ENCODE results near the gene AGFG2.

Gene AGFG2

GRCh38 chr7:100572281-100572948 is 33.4 kb downstream of the AGFG2 start:
- Histone ChIP-seq H3K4me3 (ENCODE audit: severe bottlenecking) (no peak overlapping the region), H3K4me1 (ENCODE audit: insufficient read depth, poor library complexity, severe bottlenecking) (peaks cover 4% of the 10 kb centered on the region), H3K36me3 (ENCODE audit: low read depth) (peaks cover 33% of the 10 kb centered on the region), H3K27me3 (ENCODE audit: insufficient read depth, poor library complexity, severe bottlenecking) (peaks cover 4% of the 10 kb centered on the region), H3K27ac (ENCODE audit: poor library complexity, severe bottlenecking) (no peak overlapping the region), H3K9me3 (ENCODE audit: severe bottlenecking) (no peaks in the 10 kb centered on the region)
- TF ChIP-seq, protein P1, sequence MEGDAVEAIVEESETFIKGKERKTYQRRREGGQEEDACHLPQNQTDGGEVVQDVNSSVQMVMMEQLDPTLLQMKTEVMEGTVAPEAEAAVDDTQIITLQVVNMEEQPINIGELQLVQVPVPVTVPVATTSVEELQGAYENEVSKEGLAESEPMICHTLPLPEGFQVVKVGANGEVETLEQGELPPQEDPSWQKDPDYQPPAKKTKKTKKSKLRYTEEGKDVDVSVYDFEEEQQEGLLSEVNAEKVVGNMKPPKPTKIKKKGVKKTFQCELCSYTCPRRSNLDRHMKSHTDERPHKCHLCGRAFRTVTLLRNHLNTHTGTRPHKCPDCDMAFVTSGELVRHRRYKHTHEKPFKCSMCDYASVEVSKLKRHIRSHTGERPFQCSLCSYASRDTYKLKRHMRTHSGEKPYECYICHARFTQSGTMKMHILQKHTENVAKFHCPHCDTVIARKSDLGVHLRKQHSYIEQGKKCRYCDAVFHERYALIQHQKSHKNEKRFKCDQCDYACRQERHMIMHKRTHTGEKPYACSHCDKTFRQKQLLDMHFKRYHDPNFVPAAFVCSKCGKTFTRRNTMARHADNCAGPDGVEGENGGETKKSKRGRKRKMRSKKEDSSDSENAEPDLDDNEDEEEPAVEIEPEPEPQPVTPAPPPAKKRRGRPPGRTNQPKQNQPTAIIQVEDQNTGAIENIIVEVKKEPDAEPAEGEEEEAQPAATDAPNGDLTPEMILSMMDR (IDR thresholded peaks at IDR 0.05; ENCODE audit: poor library complexity, severe bottlenecking) = no peak
- no peak for DNase-seq (ENCODE audit: low spot score)
- ATAC-seq (ENCODE audit: low read depth) = no peak

- DNase-seq (ENCODE audit: low spot score) (no peak), ATAC-seq (ENCODE audit: low read depth) (no peak)
- peaks cover 40% of the 10 kb centered on the region for H3K36me3 ChIP-seq (ENCODE audit: low read depth)
- peaks cover 4% of the 10 kb centered on the region for H3K4me1 ChIP-seq (ENCODE audit: insufficient read depth, poor library complexity, severe bottlenecking)
- no peak overlapping the region for H3K4me3 ChIP-seq (ENCODE audit: severe bottlenecking)
- H3K27ac ChIP-seq (ENCODE audit: poor library complexity, severe bottlenecking) = no peak overlapping the region
- H3K27me3 ChIP-seq (ENCODE audit: insufficient read depth, poor library complexity, severe bottlenecking) = peaks cover 4% of the 10 kb centered on the region
- TF ChIP-seq, protein P1 (IDR thresholded peaks at IDR 0.05; ENCODE audit: poor library complexity, severe bottlenecking) = no peak
- H3K9me3 ChIP-seq (ENCODE audit: severe bottlenecking) = no peaks in the 10 kb centered on the region
Measured at GRCh38 chr7:100572949-100573675, 34.1 kb downstream of the AGFG2 start.

GRCh38 chr7:100573691-100574361 is 34.8 kb downstream of the AGFG2 start, which contains the start of gene SAP25:
Gene SAP25 (minus strand): TSS chr7:100573900. CDS start chr7:100573742, 158 bp downstream.
- DNase-seq (ENCODE audit: low spot score) = no peak
- Histone ChIP-seq H3K4me1 (ENCODE audit: insufficient read depth, poor library complexity, severe bottlenecking) (peaks cover 4% of the 10 kb centered on the region), H3K4me3 (ENCODE audit: severe bottlenecking) (no peak within 1 kb of the TSS), H3K27ac (ENCODE audit: poor library complexity, severe bottlenecking) (no peak within 1 kb of the TSS), H3K9me3 (ENCODE audit: severe bottlenecking) (no peaks in the 10 kb centered on the region), H3K27me3 (ENCODE audit: insufficient read depth, poor library complexity, severe bottlenecking) (peaks cover 4% of the 10 kb centered on the region), H3K36me3 (ENCODE audit: low read depth) (peaks cover 45% of the 10 kb centered on the region)
- ATAC-seq (ENCODE audit: low read depth) = no peak
- TF ChIP-seq, protein P1 (IDR thresholded peaks at IDR 0.05; ENCODE audit: poor library complexity, severe bottlenecking) = peak; percentile 57

DNA sequence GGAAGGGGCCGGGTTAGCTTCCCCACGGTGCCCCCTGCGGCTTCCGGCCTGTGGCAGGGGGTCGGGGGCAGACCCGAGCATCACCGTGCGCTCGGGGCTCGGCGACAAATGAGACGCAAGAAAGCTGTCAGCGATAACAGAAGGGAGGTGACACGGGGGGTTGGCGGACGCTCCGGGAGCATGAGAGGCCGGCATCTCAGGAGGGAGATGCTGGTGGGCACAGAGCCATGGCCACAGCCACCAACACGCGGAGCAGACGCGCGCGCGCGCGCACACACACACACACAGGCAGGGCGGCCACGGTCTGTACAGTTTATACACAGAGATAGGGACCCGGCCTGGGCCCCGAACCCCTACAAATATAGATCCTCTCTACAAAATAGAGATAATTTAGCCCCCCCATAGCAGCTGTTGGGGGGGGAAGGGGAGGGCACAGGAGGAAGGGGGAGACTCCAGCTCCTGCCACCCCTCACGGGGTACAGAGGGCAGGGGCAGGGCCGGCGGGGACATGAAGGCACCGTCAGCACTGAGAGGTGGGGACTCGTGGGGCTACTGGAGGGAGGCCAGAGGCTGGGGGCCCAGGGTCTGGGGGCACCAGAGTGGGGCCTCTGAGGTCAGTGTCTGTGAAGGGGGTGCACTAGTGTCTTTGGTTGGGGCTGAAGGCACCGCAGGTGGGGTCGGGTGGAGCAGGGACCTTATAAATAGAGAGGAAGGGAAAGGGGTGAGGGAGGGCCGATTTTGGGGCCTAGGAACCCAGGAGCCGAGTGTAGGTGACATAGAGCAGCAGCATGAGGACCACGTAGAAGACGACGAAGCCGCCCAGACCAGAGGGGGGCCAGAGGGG is 35.6 kb downstream of the AGFG2 start:
- ATAC-seq (ENCODE audit: low read depth) (no peak), DNase-seq (ENCODE audit: low spot score) (no peak)
- Histone ChIP-seq H3K4me1 (ENCODE audit: insufficient read depth, poor library complexity, severe bottlenecking) (peaks cover 4% of the 10 kb centered on the region), H3K9me3 (ENCODE audit: severe bottlenecking) (no peaks in the 10 kb centered on the region), H3K27me3 (ENCODE audit: insufficient read depth, poor library complexity, severe bottlenecking) (peaks cover 4% of the 10 kb centered on the region), H3K27ac (ENCODE audit: poor library complexity, severe bottlenecking) (no peak overlapping the region), H3K4me3 (ENCODE audit: severe bottlenecking) (no peak overlapping the region), H3K36me3 (ENCODE audit: low read depth) (peaks cover 51% of the 10 kb centered on the region)
- TF ChIP-seq, protein P1 (IDR thresholded peaks at IDR 0.05; ENCODE audit: poor library complexity, severe bottlenecking) = no peak
